Erythroblast (primary cell): ENCODE data around the gene SRD5A3.
A peak's percentile ranks its signal among the peaks of the same experiment; 100 is the strongest.

ENCODE experiments used
- GATA1 ChIP-seq: IDR thresholded peaks from 2 replicates; pipeline ENCODE4 v1.6.1; 2011; ENCODE audit warnings: low read depth, mild to moderate bottlenecking, control low read depth, low read length, moderate library complexity
- POLR2A ChIP-seq: IDR thresholded peaks from 2 replicates; pipeline ENCODE4 v1.6.1; 2011; ENCODE audit warnings: mild to moderate bottlenecking, low read length

DNA sequence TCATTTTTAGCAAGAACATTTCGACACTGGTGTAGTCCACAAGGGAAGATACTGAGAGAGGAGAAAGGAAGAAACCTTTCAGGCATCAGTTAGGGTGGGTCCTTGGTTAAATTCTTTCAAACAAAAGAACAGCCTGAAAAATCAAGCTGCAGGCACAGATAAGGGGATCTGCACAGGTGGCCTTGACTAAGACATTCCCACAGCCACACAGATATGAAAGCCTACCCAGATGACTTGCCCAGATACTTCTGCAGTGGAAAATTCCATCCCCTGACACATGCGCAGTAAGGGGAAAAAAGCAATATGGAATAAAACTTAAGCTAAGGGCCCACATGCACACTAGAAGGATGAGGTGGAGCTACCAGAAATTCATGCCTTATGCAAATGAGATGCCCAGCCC is 40.8 kb downstream of the SRD5A3 start:
- TF ChIP-seq POLR2A (no peak), GATA1 (peak; percentile 73)
